ENCODE data around the gene GGT6. TPM values are rescaled to one million over a fixed set of nuclear protein-coding genes. Genes with fewer than 3 reads are reported as not detected.

GGT6 gene
- polyA plus RNA-seq, 1 donor (not counting 4 experiments of a cell fraction or from before 2014, with no cell fraction given), result 0.93 TPM

DNA sequence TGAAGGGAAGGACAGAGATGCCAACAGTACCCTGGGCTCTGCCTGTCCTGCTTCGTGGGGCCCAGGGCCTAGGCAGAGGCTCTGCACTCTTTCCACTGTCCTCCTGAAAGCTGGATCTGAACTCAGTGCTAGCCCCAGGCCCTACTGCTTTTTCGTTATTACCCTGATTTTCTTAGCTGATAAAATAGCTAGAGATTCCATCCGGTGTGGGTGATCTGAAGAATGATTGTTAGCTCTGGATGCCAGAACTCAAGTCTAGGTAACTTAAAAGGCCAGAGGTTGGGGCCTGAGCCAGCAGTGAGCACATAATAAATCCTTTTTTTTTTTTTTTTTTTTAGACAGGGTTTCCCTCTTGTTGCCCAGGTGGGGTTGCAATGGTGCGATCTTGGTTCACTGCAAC is 3.4 kb downstream of the GGT6 start:
- no peak overlapping the region for H3K27ac ChIP-seq (ENCODE audit: control insufficient read depth, insufficient read depth, low read length)
- H3K27me3 ChIP-seq (ENCODE audit: control insufficient read depth, extremely low read depth, insufficient read depth, low read length), result no peaks in the 10 kb centered on the region
- DNase-seq (ENCODE audit: low read depth, low spot score), result no peak
- no peak overlapping the region for H3K4me3 ChIP-seq (ENCODE audit: control insufficient read depth in 2 of 3, extremely low read depth in 1 of 3, insufficient read depth in 2 of 3, low read depth in 1 of 3, low read length in 3 of 3)
- H3K9ac ChIP-seq (ENCODE audit: control insufficient read depth, extremely low read depth, insufficient read depth, low read length), result no peak overlapping the region
- peaks cover 18% of the 10 kb centered on the region for H3K4me1 ChIP-seq (ENCODE audit: control insufficient read depth, extremely low read depth, insufficient read depth, low read length)
- H3K79me2 ChIP-seq (ENCODE audit: control insufficient read depth, insufficient read depth, low read length), result peaks cover 27% of the 10 kb centered on the region
- H3K4me2 ChIP-seq (ENCODE audit: control insufficient read depth, extremely low read depth, insufficient read depth, low read depth, low read length), result no peak overlapping the region
- H2AFZ ChIP-seq (ENCODE audit: control insufficient read depth, low read length), result no peak overlapping the region
- H4K20me1 ChIP-seq (ENCODE audit: control insufficient read depth, extremely low read depth, insufficient read depth, low read length), result no peaks in the 10 kb centered on the region
- dilution Hi-C loops (cut with MboI; ENCODE audit: extremely low pct_ligation_motif_present, low sequenced_read_pairs), result no loop called here
- H3K9me3 ChIP-seq (ENCODE audit: control insufficient read depth, low read depth, low read length), result no peaks in the 10 kb centered on the region
- H3K9me1 ChIP-seq (ENCODE audit: control insufficient read depth, extremely low read depth, insufficient read depth, low read length), result no peaks in the 10 kb centered on the region
- H3K36me3 ChIP-seq (ENCODE audit: control insufficient read depth in 2 of 2, extremely low read depth in 1 of 2, insufficient read depth in 2 of 2, low read length in 2 of 2), result peaks cover 9 to 20% of the 10 kb centered on the region in 2 experiments
- FAIRE-seq, result no peak
- TF ChIP-seq, protein P1, sequence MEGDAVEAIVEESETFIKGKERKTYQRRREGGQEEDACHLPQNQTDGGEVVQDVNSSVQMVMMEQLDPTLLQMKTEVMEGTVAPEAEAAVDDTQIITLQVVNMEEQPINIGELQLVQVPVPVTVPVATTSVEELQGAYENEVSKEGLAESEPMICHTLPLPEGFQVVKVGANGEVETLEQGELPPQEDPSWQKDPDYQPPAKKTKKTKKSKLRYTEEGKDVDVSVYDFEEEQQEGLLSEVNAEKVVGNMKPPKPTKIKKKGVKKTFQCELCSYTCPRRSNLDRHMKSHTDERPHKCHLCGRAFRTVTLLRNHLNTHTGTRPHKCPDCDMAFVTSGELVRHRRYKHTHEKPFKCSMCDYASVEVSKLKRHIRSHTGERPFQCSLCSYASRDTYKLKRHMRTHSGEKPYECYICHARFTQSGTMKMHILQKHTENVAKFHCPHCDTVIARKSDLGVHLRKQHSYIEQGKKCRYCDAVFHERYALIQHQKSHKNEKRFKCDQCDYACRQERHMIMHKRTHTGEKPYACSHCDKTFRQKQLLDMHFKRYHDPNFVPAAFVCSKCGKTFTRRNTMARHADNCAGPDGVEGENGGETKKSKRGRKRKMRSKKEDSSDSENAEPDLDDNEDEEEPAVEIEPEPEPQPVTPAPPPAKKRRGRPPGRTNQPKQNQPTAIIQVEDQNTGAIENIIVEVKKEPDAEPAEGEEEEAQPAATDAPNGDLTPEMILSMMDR (optimal IDR thresholded peaks at IDR 0.05 in 1 of 3, IDR thresholded peaks at IDR 0.05 in 1 of 3, conservative IDR thresholded peaks at IDR 0.05 in 1 of 3; ENCODE audit: extremely low read depth in 1 of 3, insufficient read depth in 2 of 3, low read length in 3 of 3), result no peak
- no peak for TF ChIP-seq EZH2 (IDR thresholded peaks at IDR 0.05; ENCODE audit: low read length)

DNA sequence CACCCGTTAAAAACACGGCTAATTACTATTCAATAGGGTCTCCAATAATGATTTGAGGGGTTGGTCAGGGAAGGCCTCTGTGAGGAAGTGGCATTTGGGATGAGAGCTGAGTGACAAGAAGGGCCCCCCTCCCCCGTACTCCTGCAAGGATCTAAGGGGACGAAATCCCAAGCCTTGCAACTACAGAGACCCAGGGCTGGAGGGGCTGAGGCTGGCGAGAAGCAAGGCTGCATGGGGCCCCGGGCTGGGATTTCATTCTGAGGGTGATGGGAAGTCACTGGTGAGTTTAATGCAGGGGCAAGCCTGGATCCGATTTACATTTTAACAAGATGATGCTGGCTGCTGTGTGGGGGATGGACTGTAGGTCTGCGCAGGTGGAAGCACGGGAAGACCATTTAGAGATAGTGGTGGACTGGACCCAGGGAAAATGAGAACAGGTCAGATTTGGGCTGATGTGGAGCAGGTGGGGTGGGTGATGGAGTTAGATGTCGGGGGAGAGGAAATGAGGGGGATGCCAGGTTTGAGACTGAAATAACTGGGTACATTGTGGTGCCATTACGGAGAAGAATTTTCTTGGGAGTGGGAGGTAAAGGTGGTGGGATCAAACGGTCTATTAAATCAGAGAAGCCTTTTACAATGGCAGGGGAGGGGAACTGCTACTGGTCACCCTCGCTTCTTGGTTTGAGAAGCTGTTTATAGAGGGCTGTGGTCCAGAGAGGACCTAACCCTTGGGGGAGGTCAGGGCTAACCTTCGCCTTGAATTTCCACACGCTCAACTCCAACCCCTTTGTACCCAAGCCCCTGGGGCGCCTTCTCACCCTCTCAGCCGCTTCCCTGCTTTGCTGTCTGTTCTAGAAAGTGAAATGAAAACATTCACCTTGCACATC is 4.3 kb downstream of the GGT6 start:
- Histone ChIP-seq H3K9me1 (ENCODE audit: control insufficient read depth, extremely low read depth, insufficient read depth, low read length) (no peaks in the 10 kb centered on the region), H3K36me3 (ENCODE audit: control insufficient read depth in 2 of 2, extremely low read depth in 1 of 2, insufficient read depth in 2 of 2, low read length in 2 of 2) (peaks cover 14 to 25% of the 10 kb centered on the region in 2 experiments), H4K20me1 (ENCODE audit: control insufficient read depth, extremely low read depth, insufficient read depth, low read length) (no peaks in the 10 kb centered on the region), H3K9ac (ENCODE audit: control insufficient read depth, extremely low read depth, insufficient read depth, low read length) (peak overlapping the region; percentile 90), H2AFZ (ENCODE audit: control insufficient read depth, low read length) (peak overlapping the region; percentile 72), H3K4me2 (ENCODE audit: control insufficient read depth, extremely low read depth, insufficient read depth, low read depth, low read length) (peak overlapping the region; percentile 73), H3K4me3 (ENCODE audit: control insufficient read depth in 2 of 3, extremely low read depth in 1 of 3, insufficient read depth in 2 of 3, low read depth in 1 of 3, low read length in 3 of 3) (peak overlapping the region; percentile 90 to 96 (median 94)), H3K27ac (ENCODE audit: control insufficient read depth, insufficient read depth, low read length) (no peak overlapping the region), H3K9me3 (ENCODE audit: control insufficient read depth, low read depth, low read length) (no peaks in the 10 kb centered on the region), H3K27me3 (ENCODE audit: control insufficient read depth, extremely low read depth, insufficient read depth, low read length) (no peaks in the 10 kb centered on the region), H3K79me2 (ENCODE audit: control insufficient read depth, insufficient read depth, low read length) (peaks cover 30% of the 10 kb centered on the region), H3K4me1 (ENCODE audit: control insufficient read depth, extremely low read depth, insufficient read depth, low read length) (peaks cover 18% of the 10 kb centered on the region)
- dilution Hi-C loops (cut with MboI; ENCODE audit: extremely low pct_ligation_motif_present, low sequenced_read_pairs), result no loop called here
- TF ChIP-seq, protein P1 (optimal IDR thresholded peaks at IDR 0.05 in 1 of 3, IDR thresholded peaks at IDR 0.05 in 1 of 3, conservative IDR thresholded peaks at IDR 0.05 in 1 of 3; ENCODE audit: extremely low read depth in 1 of 3, insufficient read depth in 2 of 3, low read length in 3 of 3), result no peak
- TF ChIP-seq EZH2 (IDR thresholded peaks at IDR 0.05; ENCODE audit: low read length), result no peak
- no peak for FAIRE-seq
- DNase-seq (ENCODE audit: low read depth, low spot score), result no peak

All from keratinocyte (primary cell).